Measurements from ENCODE around the gene LTBP4. TPM values are rescaled to one million over a fixed set of nuclear protein-coding genes. Genes with fewer than 3 reads are reported as not detected.

LTBP4 gene
- 24.8 and 25.6 TPM in 2 replicates for total RNA-seq (ENCODE audit: low replicate concordance)

GRCh38 chr19:40601134-40601974 is at the start of gene LTBP4:
LTBP4 (plus strand) TSS chr19:40601369; CDS start chr19:40601388, 19 bp downstream.

GRCh38 chr19:40576585-40577451 is 24.4 kb upstream of the LTBP4 start, which contains the start of gene SHKBP1:
SHKBP1 (plus strand) TSS chr19:40576873; CDS start chr19:40576900, 27 bp downstream.

Other genes with a start within 250 kb of the LTBP4 start
- gene HIPK4, start 211.2 kb upstream of the LTBP4 start, total RNA-seq (ENCODE audit: low replicate concordance), result under 0.01 and 0.08 TPM in 2 replicates
- 0.90 and 1.3 TPM in 2 replicates for gene PRX, start 188.0 kb upstream of the LTBP4 start, total RNA-seq (ENCODE audit: low replicate concordance)
- gene SERTAD1, start 175.4 kb upstream of the LTBP4 start, total RNA-seq (ENCODE audit: low replicate concordance), result 13.0 and 21.5 TPM in 2 replicates
- 11.2 and 21.9 TPM in 2 replicates for gene SERTAD3, start 157.0 kb upstream of the LTBP4 start, total RNA-seq (ENCODE audit: low replicate concordance)
- gene BLVRB, start 135.6 kb upstream of the LTBP4 start, total RNA-seq (ENCODE audit: low replicate concordance), result 146 and 191 TPM in 2 replicates
- 1.2 and 7.8 TPM in 2 replicates for gene SPTBN4, start 134.4 kb upstream of the LTBP4 start, total RNA-seq (ENCODE audit: low replicate concordance)
- gene SHKBP1, start 24.5 kb upstream of the LTBP4 start, total RNA-seq (ENCODE audit: low replicate concordance), result 12.5 and 19.6 TPM in 2 replicates
- gene NUMBL, start 89.3 kb downstream of the LTBP4 start, total RNA-seq (ENCODE audit: low replicate concordance), result 21.6 and 31.6 TPM in 2 replicates
- 22.8 and 24.0 TPM in 2 replicates for gene COQ8B, start 115.5 kb downstream of the LTBP4 start, total RNA-seq (ENCODE audit: low replicate concordance)
- gene ITPKC, start 115.7 kb downstream of the LTBP4 start, total RNA-seq (ENCODE audit: low replicate concordance), result 11.9 and 12.3 TPM in 2 replicates
- 0.35 and 0.45 TPM in 2 replicates for gene ACTMAP, start 149.1 kb downstream of the LTBP4 start, total RNA-seq (ENCODE audit: low replicate concordance)
- 37.0 and 37.7 TPM in 2 replicates for gene SNRPA, start 149.8 kb downstream of the LTBP4 start, total RNA-seq (ENCODE audit: low replicate concordance)
- gene MIA, start 174.2 kb downstream of the LTBP4 start, total RNA-seq (ENCODE audit: low replicate concordance), result 0.35 TPM in 1 of 2 replicates, not detected in the other
- 3.4 and 8.5 TPM in 2 replicates for gene RAB4B, start 176.9 kb downstream of the LTBP4 start, total RNA-seq (ENCODE audit: low replicate concordance)
- 79.9 and 112 TPM in 2 replicates for gene EGLN2, start 197.8 kb downstream of the LTBP4 start, total RNA-seq (ENCODE audit: low replicate concordance)
- gene CYP2A6, start 249.1 kb downstream of the LTBP4 start, total RNA-seq (ENCODE audit: low replicate concordance), result not detected in 2 replicates